H54 (cell line): ENCODE results near the gene CLDN18.

Experiments
- DNase-seq: peaks from one replicate; pipeline ENCODE4 v3.0.0; 2011; ENCODE audit warnings: low spot score, mixed read lengths; ENCODE audit not compliant: insufficient read length
- FAIRE-seq: peaks from 3 replicates; lab custom pipeline; 2011; peaks lifted over from hg19 to GRCh38; lab: Jason Lieb, UNC
- POLR2A ChIP-seq: IDR thresholded peaks from 2 replicates; pipeline ENCODE4 v1.6.1; 2011; ENCODE audit warnings: low read depth, mild to moderate bottlenecking, low read length

The CLDN18 gene

GRCh38 chr3:138082992-138083386 lies 73.0 kb downstream of the CLDN18 start:
- FAIRE-seq, result no peak
- DNase-seq, result no peak
- TF ChIP-seq POLR2A, result no peak
